Uterus (tissue), 4 donors: ENCODE measurements around the gene PRSS3. TPM values are rescaled to one million over a fixed set of nuclear protein-coding genes. Genes with fewer than 3 reads are reported as not detected.
"Not testable (repeated sequence)": the region's sequence is repeated elsewhere in the genome, so short reads cannot be mapped to it uniquely, and the experiment has no call there.

Experiments
- DNase-seq, 2 donors: peaks; one replicate each; pipeline ENCODE4 v3.0.0-alpha.2; 2019 to 2020
- H3K27ac ChIP-seq, 2 donors: fragments of 200-600 bp; sonication (generic); 1 replicate in 1 of 2; 2 replicates in 1 of 2; pipeline ENCODE4 v1.5.1; 2016 to 2018
- H3K27me3 ChIP-seq, 2 donors: fragments of 200-600 bp; sonication (generic); one replicate each; pipeline ENCODE4 v1.5.1; 2018 to 2019; ENCODE audit warnings: control low read depth in 1 of 2
- H3K36me3 ChIP-seq, 2 donors: fragments of 200-600 bp; sonication (generic); one replicate each; pipeline ENCODE4 v1.5.1; 2019; ENCODE audit warnings: control low read depth in 1 of 2
- H3K4me1 ChIP-seq, 2 donors: fragments of 200-600 bp; sonication (generic); one replicate each; pipeline ENCODE4 v1.5.1; 2018 to 2019; ENCODE audit warnings: control low read depth in 1 of 2
- H3K4me3 ChIP-seq, 2 donors: fragments of 200-600 bp; sonication (generic); 1 replicate in 1 of 2; 2 replicates in 1 of 2; pipeline ENCODE4 v1.5.1; 2018 to 2019; ENCODE audit warnings: mild to moderate bottlenecking in 1 of 2
- H3K9me3 ChIP-seq, 2 donors: fragments of 200-600 bp; sonication (generic); one replicate each; pipeline ENCODE4 v1.5.1; 2019; ENCODE audit warnings: control low read depth in 1 of 2
- CTCF ChIP-seq, 4 experiments: fragments of 200-600 bp in 2 of 4; fragments of 450-650 bp in 2 of 4; sonication (generic) in 2 of 4; IDR thresholded peaks; one replicate each; pipeline ENCODE4 v1.5.1; 2016 to 2019; ENCODE audit warnings: antibody characterized with exemption in 4 of 4, mild to moderate bottlenecking in 2 of 4, moderate library complexity in 1 of 4
- POLR2A ChIP-seq, 2 donors: fragments of 450-650 bp; IDR thresholded peaks; one replicate each; pipeline ENCODE4 v1.6.1; 2016; ENCODE audit warnings: antibody characterized with exemption in 2 of 2, mild to moderate bottlenecking in 1 of 2, moderate library complexity in 1 of 2
- intact Hi-C: fragments of 100-400 bp; cut with DNase I; formaldehyde crosslinking; loops from one replicate; pipeline ENCODE4 v1.15.1; 2023; ENCODE audit warnings: low total_unique reads
- total RNA-seq, 4 donors: library from RNA; depleted of rRNA in 3 of 4; stranded (reverse); fragments of >200 nt in 3 of 4; gene quantifications; one replicate each; pipeline versions ENCODE4 v1.1.0 to v1.2.4, GENCODE V29; 2014 to 2023
- donor health status: DM: yes; HTN: yes; CAD: no.

The PRSS3 gene
- not detected for total RNA-seq

- no peaks in the 10 kb centered on the region for H3K36me3 ChIP-seq
- no peaks in the 10 kb centered on the region for H3K27me3 ChIP-seq
- no peak within 1 kb of the TSS for H3K27ac ChIP-seq
- TF ChIP-seq POLR2A (IDR thresholded peaks at IDR 0.05) (no peak), CTCF (IDR thresholded peaks at IDR 0.05) (no peak)
- intact Hi-C loops = no loop called here
- no peak for DNase-seq
- no peaks in the 10 kb centered on the region for H3K4me1 ChIP-seq
- no peak within 1 kb of the TSS for H3K4me3 ChIP-seq
- no peaks in the 10 kb centered on the region for H3K9me3 ChIP-seq
These were observed at the start of gene PRSS3 for GRCh38 chr9:33795281-33795680. Gene PRSS3 (plus strand): TSS chr9:33795561. CDS start chr9:33795574, 13 bp downstream.

GRCh38 chr9:33748633-33749304 lies 46.6 kb upstream of the PRSS3 start:
- H3K36me3 ChIP-seq = no peaks in the 10 kb centered on the region
- intact Hi-C loops = no loop called here
- peaks cover 0 to 6% of the 10 kb centered on the region in 2 donors for H3K4me1 ChIP-seq
- H3K9me3 ChIP-seq = no peaks in the 10 kb centered on the region
- TF ChIP-seq CTCF (IDR thresholded peaks at IDR 0.05) (no peak), POLR2A (IDR thresholded peaks at IDR 0.05) (no peak)
- no peak overlapping the region for H3K4me3 ChIP-seq
- DNase-seq = no peak
- no peak overlapping the region for H3K27ac ChIP-seq
- H3K27me3 ChIP-seq = peaks cover 0 to 12% of the 10 kb centered on the region in 2 donors

- H3K4me1 ChIP-seq, H3K9me3 ChIP-seq, H3K27ac ChIP-seq, H3K4me3 ChIP-seq, DNase-seq, intact Hi-C loops, H3K36me3 ChIP-seq: not testable (repeated sequence)
- peaks cover 0 to 12% of the 10 kb centered on the region in 2 donors for H3K27me3 ChIP-seq
These were observed 46.1 kb upstream of the PRSS3 start for GRCh38 chr9:33749305-33749654.

GRCh38 chr9:33750307-33750838 lies 45.0 kb upstream of the PRSS3 start:
- DNase-seq = no peak
- Histone ChIP-seq H3K4me3 (peak overlapping the region in 1 of 2 donors; percentile 6), H3K9me3 (no peaks in the 10 kb centered on the region), H3K27me3 (peaks cover 0 to 12% of the 10 kb centered on the region in 2 donors), H3K27ac (no peak overlapping the region), H3K36me3 (no peaks in the 10 kb centered on the region), H3K4me1 (peaks cover 0 to 6% of the 10 kb centered on the region in 2 donors)
- TF ChIP-seq POLR2A (IDR thresholded peaks at IDR 0.05) (no peak), CTCF (IDR thresholded peaks at IDR 0.05) (no peak)
- intact Hi-C loops = no loop called here

GRCh38 chr9:33750839-33751339 lies 44.5 kb upstream of the PRSS3 start:
- H3K4me1 ChIP-seq = peaks cover 0 to 6% of the 10 kb centered on the region in 2 donors
- H3K4me3 ChIP-seq = peak overlapping the region in 1 of 2 donors; percentile 6
- intact Hi-C loops = no loop called here
- H3K27ac ChIP-seq = no peak overlapping the region
- H3K9me3 ChIP-seq = no peaks in the 10 kb centered on the region
- H3K36me3 ChIP-seq = no peaks in the 10 kb centered on the region
- no peak for TF ChIP-seq POLR2A (IDR thresholded peaks at IDR 0.05)
- no peak for TF ChIP-seq CTCF (IDR thresholded peaks at IDR 0.05)
- DNase-seq = no peak
- H3K27me3 ChIP-seq = peaks cover 0 to 12% of the 10 kb centered on the region in 2 donors
